ENCODE data around the gene TFDP2.

DNA sequence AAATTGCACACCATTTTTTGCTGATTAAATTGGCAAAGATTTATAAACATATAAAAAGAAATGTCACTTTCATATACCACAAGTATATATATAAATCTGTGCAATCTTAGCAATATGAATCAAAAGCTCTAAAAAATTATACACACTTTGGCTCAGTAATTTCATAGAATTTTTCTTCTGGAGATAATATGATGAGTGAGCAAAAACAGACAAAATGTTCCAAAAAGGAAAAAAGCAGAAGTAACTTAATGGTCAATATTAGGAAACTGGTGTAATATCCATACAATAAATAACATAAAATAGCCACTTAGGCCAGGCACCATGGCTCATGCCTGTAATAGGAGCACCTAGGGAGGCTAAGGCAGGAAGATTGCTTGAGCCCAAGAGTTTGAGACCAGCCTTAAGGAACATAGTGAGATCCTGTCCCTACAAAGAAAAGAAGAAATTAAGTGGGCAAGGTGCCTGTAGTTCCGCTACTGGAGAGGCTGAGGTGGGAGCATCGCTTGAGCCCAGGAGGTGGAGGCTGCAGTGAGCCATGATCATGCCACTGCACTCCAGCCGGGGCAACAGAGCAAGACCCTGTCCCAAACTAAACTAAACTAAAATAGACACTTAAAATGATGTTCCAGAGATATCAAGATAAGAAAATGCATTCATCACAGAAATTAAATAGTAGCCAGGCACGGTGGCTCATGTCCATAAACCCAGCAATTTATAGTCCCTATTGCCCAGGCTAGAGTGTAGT lies 52.1 kb downstream of the TFDP2 start:
- TF ChIP-seq, protein P1, sequence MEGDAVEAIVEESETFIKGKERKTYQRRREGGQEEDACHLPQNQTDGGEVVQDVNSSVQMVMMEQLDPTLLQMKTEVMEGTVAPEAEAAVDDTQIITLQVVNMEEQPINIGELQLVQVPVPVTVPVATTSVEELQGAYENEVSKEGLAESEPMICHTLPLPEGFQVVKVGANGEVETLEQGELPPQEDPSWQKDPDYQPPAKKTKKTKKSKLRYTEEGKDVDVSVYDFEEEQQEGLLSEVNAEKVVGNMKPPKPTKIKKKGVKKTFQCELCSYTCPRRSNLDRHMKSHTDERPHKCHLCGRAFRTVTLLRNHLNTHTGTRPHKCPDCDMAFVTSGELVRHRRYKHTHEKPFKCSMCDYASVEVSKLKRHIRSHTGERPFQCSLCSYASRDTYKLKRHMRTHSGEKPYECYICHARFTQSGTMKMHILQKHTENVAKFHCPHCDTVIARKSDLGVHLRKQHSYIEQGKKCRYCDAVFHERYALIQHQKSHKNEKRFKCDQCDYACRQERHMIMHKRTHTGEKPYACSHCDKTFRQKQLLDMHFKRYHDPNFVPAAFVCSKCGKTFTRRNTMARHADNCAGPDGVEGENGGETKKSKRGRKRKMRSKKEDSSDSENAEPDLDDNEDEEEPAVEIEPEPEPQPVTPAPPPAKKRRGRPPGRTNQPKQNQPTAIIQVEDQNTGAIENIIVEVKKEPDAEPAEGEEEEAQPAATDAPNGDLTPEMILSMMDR (IDR thresholded peaks at IDR 0.05): no peak
- TF ChIP-seq EZH2 (IDR thresholded peaks at IDR 0.05; ENCODE audit: borderline replicate concordance, insufficient read depth, low read depth, low read length, poor library complexity, severe bottlenecking): no peak
